Sigmoid colon (tissue), 7 donors: ENCODE measurements around the gene ACTN1. TPM values are rescaled to one million over a fixed set of nuclear protein-coding genes. Genes with fewer than 3 reads are reported as not detected.
A peak's percentile ranks its signal among the peaks of the same experiment; 100 is the strongest.
"Not testable (repeated sequence)": the region's sequence is repeated elsewhere in the genome, so short reads cannot be mapped to it uniquely, and the experiment has no call there.

Experiments
- DNase-seq: peaks from one replicate; pipeline ENCODE4 v3.0.0-alpha.2; 2019
- H3K27ac ChIP-seq, 4 donors: fragments of 200-600 bp; sonication (generic); one replicate each; pipeline ENCODE4 v1.5.1; 2016 to 2019; ENCODE audit warnings: mild to moderate bottlenecking in 1 of 4
- H3K27me3 ChIP-seq, 3 donors: fragments of 200-600 bp; sonication (generic); one replicate each; pipeline ENCODE4 v1.5.1; 2019; ENCODE audit warnings: mild to moderate bottlenecking in 1 of 3
- H3K36me3 ChIP-seq, 4 donors: fragments of 200-600 bp; sonication (generic); one replicate each; pipeline ENCODE4 v1.5.1; 2016 to 2019
- H3K4me1 ChIP-seq, 4 donors: fragments of 200-600 bp; sonication (generic); one replicate each; pipeline ENCODE4 v1.5.1; 2017 to 2019
- H3K4me3 ChIP-seq, 4 donors: fragments of 200-600 bp; sonication (generic); one replicate each; pipeline ENCODE4 v1.5.1; 2017 to 2019; ENCODE audit warnings: mild to moderate bottlenecking in 2 of 4, moderate library complexity in 1 of 4
- H3K9me3 ChIP-seq, 4 donors: fragments of 200-600 bp in 3 of 4; sonication (generic) in 3 of 4; one replicate each; pipeline versions ENCODE4 v1.5.1 to v1.6.1; 2013 to 2019
- EP300 ChIP-seq, 4 donors: sonication (generic); formaldehyde crosslinking; IDR thresholded peaks; one replicate each; pipeline ENCODE4 v1.6.1; 2017; ENCODE audit warnings: antibody characterized with exemption in 4 of 4
- POLR2A ChIP-seq, 2 donors: fragments of 450-650 bp; IDR thresholded peaks; one replicate each; pipeline ENCODE4 v1.6.1; 2016; ENCODE audit warnings: antibody characterized with exemption in 2 of 2, mild to moderate bottlenecking in 2 of 2, moderate library complexity in 2 of 2
- POLR2AphosphoS5 ChIP-seq, 4 donors: sonication (generic); formaldehyde crosslinking; IDR thresholded peaks; one replicate each; pipeline ENCODE4 v1.6.1; 2017; ENCODE audit warnings: antibody characterized with exemption in 4 of 4
- WGBS, 2 donors: extraction: QIAGEN DNeasy Blood & Tissue Kit; methylation state at CpG; one replicate each; pipeline ENCODE4 v1.1.7; 2013; 5-methylcytosine and 5-hydroxymethylcytosine counted together
- intact Hi-C: fragments of 100-400 bp; cut with DNase I; formaldehyde crosslinking; loops from one replicate; pipeline ENCODE4 v1.15.1; 2023
- polyA plus RNA-seq, 3 donors: library from polyadenylated mRNA; stranded (reverse); fragments of 200-250 nt; gene quantifications; one replicate each; pipeline ENCODE4 v1.2.3, GENCODE V29; 2013
- total RNA-seq, 4 donors: library from RNA; depleted of rRNA; stranded (reverse); fragments of >200 nt; gene quantifications; one replicate each; pipeline ENCODE4 v1.1.0, GENCODE V29; 2016
- TF ChIP-seq, protein P1 (sequence below), 4 experiments: fragments of 450-650 bp in 3 of 4; fragments of 200-600 bp in 1 of 4; IDR thresholded peaks; one replicate each; pipeline ENCODE4 v1.5.1; 2016 to 2019; ENCODE audit warnings: antibody characterized with exemption in 4 of 4, mild to moderate bottlenecking in 3 of 4, moderate library complexity in 2 of 4
- donor health status: healthy with polysubstance abuse.
- donor health status: Bipolar disorder and iron deficiency.
- donor health status: healthy.

Gene ACTN1
- total and polyA plus RNA-seq, 7 donors, result 20.1 to 1,069 (median 372) TPM

DNA sequence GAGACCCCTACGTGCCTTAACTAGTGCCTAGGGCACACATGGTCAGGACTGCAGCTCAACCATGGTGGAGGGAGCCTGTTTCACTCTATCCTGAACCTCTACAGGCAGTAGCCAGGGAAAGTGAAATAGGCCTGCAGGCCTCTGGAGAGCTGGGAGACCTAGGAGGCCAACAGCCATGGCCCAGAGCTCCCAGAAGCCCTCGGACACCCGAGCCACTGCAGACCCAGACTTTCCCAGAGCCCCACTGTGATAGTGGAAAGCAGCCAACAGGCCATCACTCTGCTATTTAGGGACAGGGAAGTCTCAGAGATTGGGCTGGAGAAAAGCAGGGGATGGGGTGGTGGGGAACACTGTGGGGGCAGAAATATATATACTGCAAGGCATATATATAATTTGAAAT is 129.7 kb downstream of the ACTN1 start:
- Histone ChIP-seq H3K36me3 (no peaks in the 10 kb centered on the region), H3K27ac (no peak overlapping the region), H3K4me1 (peaks cover 0 to 14% (median 3%) of the 10 kb centered on the region in 4 donors), H3K9me3 (no peaks in the 10 kb centered on the region), H3K27me3 (no peaks in the 10 kb centered on the region), H3K4me3 (no peak overlapping the region)
- TF ChIP-seq POLR2AphosphoS5 (IDR thresholded peaks at IDR 0.05) (no peak), EP300 (IDR thresholded peaks at IDR 0.05) (no peak), POLR2A (IDR thresholded peaks at IDR 0.05) (no peak)
- TF ChIP-seq, protein P1, sequence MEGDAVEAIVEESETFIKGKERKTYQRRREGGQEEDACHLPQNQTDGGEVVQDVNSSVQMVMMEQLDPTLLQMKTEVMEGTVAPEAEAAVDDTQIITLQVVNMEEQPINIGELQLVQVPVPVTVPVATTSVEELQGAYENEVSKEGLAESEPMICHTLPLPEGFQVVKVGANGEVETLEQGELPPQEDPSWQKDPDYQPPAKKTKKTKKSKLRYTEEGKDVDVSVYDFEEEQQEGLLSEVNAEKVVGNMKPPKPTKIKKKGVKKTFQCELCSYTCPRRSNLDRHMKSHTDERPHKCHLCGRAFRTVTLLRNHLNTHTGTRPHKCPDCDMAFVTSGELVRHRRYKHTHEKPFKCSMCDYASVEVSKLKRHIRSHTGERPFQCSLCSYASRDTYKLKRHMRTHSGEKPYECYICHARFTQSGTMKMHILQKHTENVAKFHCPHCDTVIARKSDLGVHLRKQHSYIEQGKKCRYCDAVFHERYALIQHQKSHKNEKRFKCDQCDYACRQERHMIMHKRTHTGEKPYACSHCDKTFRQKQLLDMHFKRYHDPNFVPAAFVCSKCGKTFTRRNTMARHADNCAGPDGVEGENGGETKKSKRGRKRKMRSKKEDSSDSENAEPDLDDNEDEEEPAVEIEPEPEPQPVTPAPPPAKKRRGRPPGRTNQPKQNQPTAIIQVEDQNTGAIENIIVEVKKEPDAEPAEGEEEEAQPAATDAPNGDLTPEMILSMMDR (IDR thresholded peaks at IDR 0.05), result no peak
- WGBS, 2 donors, result 94 to 95% methylated on average over 3 of the region's 3 CpGs
- intact Hi-C loops, result no loop called here
- no peak for DNase-seq

DNA sequence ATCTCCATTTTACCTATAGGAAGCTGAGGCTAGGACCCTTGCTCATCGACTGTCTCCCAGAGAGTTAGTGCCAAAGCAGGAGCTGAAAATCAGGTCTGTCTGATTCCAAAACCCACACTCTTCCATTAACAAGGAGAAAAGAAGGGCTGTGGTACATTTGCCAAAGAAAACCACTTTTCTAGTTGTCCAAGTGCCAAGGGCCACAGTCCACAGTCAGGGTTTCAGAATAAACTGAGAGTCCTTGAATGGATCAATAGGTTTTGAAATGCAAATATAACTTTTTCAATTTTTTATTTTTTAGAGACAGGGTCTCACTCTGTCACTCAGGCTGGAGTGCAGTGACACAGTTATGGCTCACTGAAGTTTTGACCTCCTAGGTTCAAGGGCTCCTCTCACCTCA is 130.8 kb downstream of the ACTN1 start:
- Histone ChIP-seq H3K4me1 (peaks cover 0 to 11% (median 8%) of the 10 kb centered on the region in 4 donors), H3K27me3 (no peaks in the 10 kb centered on the region), H3K36me3 (no peaks in the 10 kb centered on the region), H3K4me3 (no peak overlapping the region), H3K9me3 (no peaks in the 10 kb centered on the region), H3K27ac (no peak overlapping the region)
- intact Hi-C loops, result no loop called here
- no peak for TF ChIP-seq POLR2A (IDR thresholded peaks at IDR 0.05)
- no peak for TF ChIP-seq POLR2AphosphoS5 (IDR thresholded peaks at IDR 0.05)
- TF ChIP-seq EP300 (IDR thresholded peaks at IDR 0.05), result no peak
- TF ChIP-seq, protein P1 (IDR thresholded peaks at IDR 0.05), result no peak
- WGBS, 2 donors, result 84 to 95% methylated on average over 1 of the region's 1 CpG
- DNase-seq, result no peak

DNA sequence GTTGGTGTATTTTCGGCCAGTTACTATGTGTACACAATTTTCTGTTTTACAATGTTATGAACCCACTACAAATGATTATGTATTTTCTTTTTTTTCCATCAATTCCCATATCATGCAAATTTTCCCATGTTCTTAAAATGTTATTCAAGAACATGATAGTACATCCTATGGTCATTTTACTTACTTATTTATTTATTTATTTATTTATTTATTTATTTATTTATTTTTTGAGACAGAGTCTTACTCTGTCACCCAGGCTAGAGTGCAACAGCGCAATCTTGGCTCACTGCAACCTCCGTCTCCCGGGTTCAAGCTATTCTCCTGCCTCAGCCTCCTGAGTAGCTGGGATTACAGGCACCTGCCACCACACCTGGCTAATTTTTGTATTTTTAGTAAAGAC is 131.5 kb downstream of the ACTN1 start:
- H3K9me3 ChIP-seq, H3K27ac ChIP-seq, H3K27me3 ChIP-seq, H3K36me3 ChIP-seq, H3K4me3 ChIP-seq, DNase-seq, intact Hi-C loops: not testable (repeated sequence)
- 85 to 94% methylated on average over 4 of the region's 4 CpGs for WGBS, 2 donors
- H3K4me1 ChIP-seq, result peaks cover 0 to 17% (median 14%) of the 10 kb centered on the region in 4 donors

DNA sequence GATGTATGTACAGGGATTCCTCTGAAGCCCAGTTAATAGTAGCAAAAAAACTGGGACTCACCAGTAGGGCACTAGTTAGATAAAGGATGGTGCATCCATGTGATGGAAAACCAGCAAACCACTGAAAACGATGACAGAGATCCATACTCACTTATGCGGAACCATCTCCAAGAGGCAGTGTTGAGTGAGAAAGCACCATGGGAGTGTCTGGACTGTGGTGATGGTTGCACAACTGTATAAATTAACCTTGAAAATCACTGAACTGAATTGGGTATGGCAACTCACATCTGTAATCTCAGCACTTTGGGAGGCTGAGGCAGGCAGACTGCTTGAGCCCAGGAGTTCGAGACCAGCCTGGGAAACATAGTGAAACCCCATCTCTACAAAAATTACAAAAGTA is 132.6 kb downstream of the ACTN1 start:
- no peak for TF ChIP-seq POLR2A (IDR thresholded peaks at IDR 0.05)
- TF ChIP-seq EP300 (IDR thresholded peaks at IDR 0.05), result no peak
- TF ChIP-seq POLR2AphosphoS5 (IDR thresholded peaks at IDR 0.05), result no peak
- TF ChIP-seq, protein P1 (IDR thresholded peaks at IDR 0.05), result no peak
- no peak overlapping the region for H3K27ac ChIP-seq
- intact Hi-C loops, result no loop called here
- 91 to 92% methylated on average over 3 of the region's 3 CpGs for WGBS, 2 donors
- no peaks in the 10 kb centered on the region for H3K27me3 ChIP-seq
- H3K4me1 ChIP-seq, result peaks cover 0 to 29% (median 25%) of the 10 kb centered on the region in 4 donors
- H3K4me3 ChIP-seq, result no peak overlapping the region
- DNase-seq, result no peak
- H3K36me3 ChIP-seq, result no peaks in the 10 kb centered on the region
- no peaks in the 10 kb centered on the region for H3K9me3 ChIP-seq

DNA sequence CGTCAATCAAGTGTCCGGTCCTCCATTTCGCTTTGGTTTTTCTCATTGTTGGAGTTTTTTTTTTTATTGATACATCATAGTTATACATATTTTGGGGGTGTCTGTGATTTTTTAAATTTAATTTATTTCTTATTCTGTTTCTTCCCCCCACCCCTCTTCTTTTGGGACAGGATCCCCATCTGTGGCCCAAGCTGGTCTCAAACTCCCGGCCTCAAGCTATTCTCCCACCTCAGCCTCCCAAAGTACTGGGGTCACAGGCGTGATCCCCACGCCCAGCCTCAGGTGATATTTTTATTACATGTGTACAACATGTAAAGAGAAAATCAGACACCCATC is 134.9 kb downstream of the ACTN1 start:
- intact Hi-C loops, result loop anchor here (5.0 kb wide), 3 partner anchors 912 to 1007 kb away; no protein-coding TSS in a partner anchor
- peaks cover 0 to 41% (median 35%) of the 10 kb centered on the region in 4 donors for H3K4me1 ChIP-seq
- DNase-seq, result no peak
- 25 to 34% methylated on average over 6 of the region's 6 CpGs for WGBS, 2 donors
- H3K9me3 ChIP-seq, result no peaks in the 10 kb centered on the region
- peak overlapping the region in 1 of 4 donors; percentile 37 for H3K4me3 ChIP-seq
- no peaks in the 10 kb centered on the region for H3K27me3 ChIP-seq
- TF ChIP-seq, protein P1 (IDR thresholded peaks at IDR 0.05), result no peak
- TF ChIP-seq POLR2A (IDR thresholded peaks at IDR 0.05) (no peak), POLR2AphosphoS5 (IDR thresholded peaks at IDR 0.05) (no peak), EP300 (IDR thresholded peaks at IDR 0.05) (no peak)
- no peaks in the 10 kb centered on the region for H3K36me3 ChIP-seq
- peak overlapping the region in 3 of 4 donors; percentile 37 to 82 (median 82) for H3K27ac ChIP-seq
